GM19468 (cell line): ENCODE results near the gene TAPT1.
"Not testable (repeated sequence)": the region's sequence is repeated elsewhere in the genome, so short reads cannot be mapped to it uniquely, and the experiment has no call there.

Source experiments
- ATAC-seq: cut with Tn5 transposase; IDR thresholded peaks from one replicate; pipeline ENCODE4 v1.9.1; 2021; ENCODE audit warnings: mild to moderate bottlenecking, moderate library complexity, moderate number of reproducible peaks; ENCODE audit not compliant: unreplicated experiment; ENCODE audit errors: extremely low read depth

Gene TAPT1

GRCh38 chr4:16192057-16192456 is 34.2 kb downstream of the TAPT1 start:
- ATAC-seq = no peak

GRCh38 chr4:16187455-16187854 is 38.8 kb downstream of the TAPT1 start:
- ATAC-seq = no peak

GRCh38 chr4:16186986-16187385 is 39.3 kb downstream of the TAPT1 start:
- no peak for ATAC-seq

DNA sequence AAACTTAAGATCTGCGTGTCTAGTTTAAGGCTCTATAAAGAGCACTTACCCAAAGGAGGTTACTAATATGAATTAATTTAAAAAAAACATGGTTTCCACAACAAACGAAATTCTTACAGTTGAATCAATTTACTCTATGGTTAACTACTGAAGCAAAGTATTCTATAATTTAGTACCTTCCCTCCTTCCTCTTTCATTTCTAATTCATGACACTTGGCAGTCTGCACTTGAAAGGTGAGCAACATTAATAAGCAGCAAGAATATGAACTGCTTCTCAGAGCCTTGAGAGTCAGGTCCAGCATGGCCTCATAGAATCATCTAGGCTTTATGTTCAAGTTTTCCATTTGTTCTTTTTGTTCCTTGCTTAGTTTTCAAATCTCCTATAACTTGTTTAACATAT is 42.7 kb downstream of the TAPT1 start:
- no peak for ATAC-seq

GRCh38 chr4:16176621-16177020 is 49.6 kb downstream of the TAPT1 start:
- ATAC-seq = no peak

DNA sequence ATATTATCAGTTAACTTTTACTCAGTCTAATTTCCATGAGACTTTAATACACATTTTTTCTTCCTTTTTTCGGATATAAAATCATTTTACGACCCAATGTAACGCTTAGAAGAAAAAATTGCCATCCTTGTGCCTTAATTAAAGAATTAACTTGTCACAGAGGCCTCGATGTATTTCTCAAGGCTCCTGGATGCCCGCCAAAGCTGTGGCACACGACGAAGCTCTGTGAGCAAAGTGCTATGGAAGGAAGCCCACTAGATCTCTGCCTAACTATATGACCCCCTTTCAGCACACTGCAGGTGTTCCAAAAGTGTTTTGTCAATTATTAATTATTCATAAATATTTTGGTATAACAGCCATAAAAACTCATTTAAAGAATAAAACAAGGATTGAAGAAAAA is 54.4 kb downstream of the TAPT1 start:
- ATAC-seq = no peak

DNA sequence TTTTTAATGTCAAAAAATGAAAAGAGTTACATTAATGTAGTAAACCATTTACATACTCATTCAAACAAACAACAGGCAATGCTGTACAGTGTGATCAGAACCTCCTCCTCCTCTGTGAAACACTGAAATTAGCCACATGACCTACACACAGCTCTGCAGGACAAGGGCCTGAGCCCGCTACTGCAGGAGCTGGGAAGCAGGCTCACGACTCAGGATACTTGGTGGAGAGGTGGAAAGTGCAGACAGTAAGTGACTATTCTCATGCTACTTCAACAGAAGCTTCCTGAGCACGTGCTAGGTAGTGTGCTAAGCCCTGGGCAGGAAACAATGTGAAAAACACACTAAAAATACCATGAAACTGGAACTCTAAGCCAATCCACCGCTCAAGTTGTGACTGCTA is 56.8 kb downstream of the TAPT1 start:
- ATAC-seq = no peak

- no peak for ATAC-seq
Observed at GRCh38 chr4:16168710-16169388, 57.4 kb downstream of the TAPT1 start.

DNA sequence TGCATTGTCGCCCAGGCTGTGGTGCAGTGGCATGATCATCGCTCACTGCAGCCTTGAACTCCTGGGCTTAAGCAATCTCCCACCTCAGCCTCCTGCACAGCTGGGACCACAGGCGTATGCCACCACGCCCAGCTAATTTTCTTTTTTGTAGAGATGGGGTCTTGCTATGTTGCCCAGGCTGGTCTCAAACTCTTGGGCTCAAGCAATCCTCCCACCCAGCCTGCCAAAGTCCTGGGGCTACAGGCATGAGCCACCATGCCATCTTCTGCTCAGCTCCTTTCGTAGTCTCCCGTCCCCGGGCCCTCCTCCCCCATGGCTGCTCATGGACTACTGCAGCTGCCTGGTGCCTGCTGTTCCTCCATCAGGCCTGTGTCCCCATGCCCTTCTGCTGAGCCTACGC is 58.1 kb downstream of the TAPT1 start:
- ATAC-seq = no peak

GRCh38 chr4:16165931-16166330 is 60.3 kb downstream of the TAPT1 start:
- no peak for ATAC-seq

DNA sequence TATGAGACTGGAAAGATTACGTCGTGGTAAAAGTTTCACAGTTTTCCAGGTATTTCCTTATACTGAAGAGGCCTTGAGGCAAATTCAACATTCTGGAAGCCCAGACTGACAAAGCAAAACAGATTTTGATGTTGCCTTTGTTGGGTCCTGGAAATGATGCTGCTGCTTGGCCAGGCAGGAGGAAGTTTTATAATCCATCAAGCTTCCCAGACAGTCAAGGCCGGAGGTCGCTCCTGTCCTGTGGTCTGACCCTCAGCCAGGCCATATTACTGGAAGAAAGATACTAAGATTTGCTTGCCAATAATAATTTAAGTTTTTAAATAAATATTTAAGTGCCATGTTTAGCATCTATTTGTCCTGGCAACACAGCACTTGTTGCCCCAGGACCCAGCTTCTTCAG is 63.4 kb downstream of the TAPT1 start:
- no peak for ATAC-seq

- ATAC-seq = no peak
Observed at GRCh38 chr4:16161851-16162408, 64.3 kb downstream of the TAPT1 start.

GRCh38 chr4:16160457-16160856 is 65.8 kb downstream of the TAPT1 start:
- no peak for ATAC-seq

DNA sequence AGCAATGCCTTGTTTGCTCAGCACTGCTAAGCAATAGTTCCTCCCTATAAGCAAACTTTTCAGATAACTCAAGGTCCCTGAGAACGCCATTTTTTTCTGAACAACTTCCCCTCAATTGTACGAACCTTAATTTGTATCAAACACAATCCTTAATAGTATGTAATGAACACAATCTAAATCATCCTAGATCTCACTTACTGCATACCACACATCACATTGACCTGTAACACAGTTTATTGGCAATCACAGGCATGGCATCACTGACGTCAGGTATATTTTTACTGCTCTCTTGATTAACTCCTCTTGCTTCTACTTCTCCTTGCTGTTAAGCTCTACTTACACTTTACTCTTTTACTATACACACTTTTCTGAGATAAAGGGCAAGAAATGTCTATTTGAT is 67.0 kb downstream of the TAPT1 start:
- no peak for ATAC-seq

- ATAC-seq = no peak
Observed at GRCh38 chr4:16158504-16158852, 67.8 kb downstream of the TAPT1 start.

- ATAC-seq = no peak
Observed at GRCh38 chr4:16157609-16158503, 68.4 kb downstream of the TAPT1 start.

GRCh38 chr4:16155528-16156169 is 70.6 kb downstream of the TAPT1 start:
- ATAC-seq = no peak

GRCh38 chr4:16154451-16154850 is 71.8 kb downstream of the TAPT1 start:
- no peak for ATAC-seq

- ATAC-seq = no peak
Observed at GRCh38 chr4:16150716-16151115, 75.6 kb downstream of the TAPT1 start.

GRCh38 chr4:16144913-16145312 is 81.4 kb downstream of the TAPT1 start:
- not testable (repeated sequence) for ATAC-seq
